ENCODE measurements around the gene PRR16.

Gene PRR16

DNA sequence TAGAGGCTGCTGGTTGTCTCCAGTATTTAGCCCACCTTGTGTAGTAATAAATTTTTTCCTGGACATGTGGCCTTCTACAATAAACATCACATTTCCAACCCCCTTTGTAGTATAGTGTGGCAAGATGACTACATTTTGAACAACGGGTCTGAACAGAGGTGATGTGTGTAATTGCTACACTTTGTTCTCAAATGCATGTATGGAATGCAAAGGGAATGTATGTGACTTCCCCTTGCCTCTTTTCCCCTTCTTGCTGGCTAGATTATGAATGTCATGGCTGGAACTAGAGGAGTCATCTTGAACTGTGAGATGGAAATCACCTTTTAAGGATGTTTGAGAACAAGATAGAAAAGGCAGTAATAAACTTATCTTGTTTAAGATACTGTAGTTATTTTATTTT lies 54.5 kb downstream of the PRR16 start:
- DNase-seq, result no peak

DNA sequence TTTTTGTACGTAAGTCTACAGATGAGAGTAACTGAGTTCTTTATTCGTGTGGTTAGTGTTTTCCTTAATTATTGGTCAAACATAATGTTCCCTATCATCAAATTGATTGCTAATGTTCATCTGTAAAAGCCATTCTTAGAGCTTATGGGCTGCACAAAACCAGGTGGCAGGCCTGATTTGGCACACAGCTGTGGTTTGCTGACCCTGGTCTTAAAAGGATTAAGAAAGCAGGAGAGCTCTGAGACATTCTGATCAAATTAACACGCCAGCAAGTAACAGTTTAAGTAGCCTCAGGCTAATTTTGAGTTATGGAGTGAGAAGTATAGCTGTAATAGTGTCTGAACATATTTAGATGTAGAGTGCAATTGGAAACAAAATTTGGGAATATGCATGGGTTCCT lies 63.2 kb downstream of the PRR16 start:
- DNase-seq, result no peak

GRCh38 chr5:120528609-120529008 lies 64.5 kb downstream of the PRR16 start:
- no peak for DNase-seq

DNA sequence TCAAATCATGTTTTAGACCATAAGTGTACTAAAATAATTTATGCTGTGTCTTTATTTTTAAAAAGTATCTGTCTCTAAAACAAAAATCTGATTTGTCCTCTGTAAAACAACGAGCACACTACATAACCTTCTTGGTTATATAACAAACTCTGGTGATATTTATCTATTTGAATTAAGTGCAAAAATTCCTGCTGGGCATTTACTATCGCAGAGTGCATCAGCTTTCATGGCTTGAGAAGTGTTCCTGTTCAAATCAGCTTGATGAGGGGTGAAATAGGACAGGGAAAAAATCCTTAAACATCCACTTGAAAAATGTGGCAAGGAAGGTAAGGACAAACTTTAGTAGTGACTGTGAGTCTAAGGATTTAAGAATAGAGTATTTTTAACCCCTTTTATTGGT lies 65.3 kb downstream of the PRR16 start:
- no peak for DNase-seq

DNA sequence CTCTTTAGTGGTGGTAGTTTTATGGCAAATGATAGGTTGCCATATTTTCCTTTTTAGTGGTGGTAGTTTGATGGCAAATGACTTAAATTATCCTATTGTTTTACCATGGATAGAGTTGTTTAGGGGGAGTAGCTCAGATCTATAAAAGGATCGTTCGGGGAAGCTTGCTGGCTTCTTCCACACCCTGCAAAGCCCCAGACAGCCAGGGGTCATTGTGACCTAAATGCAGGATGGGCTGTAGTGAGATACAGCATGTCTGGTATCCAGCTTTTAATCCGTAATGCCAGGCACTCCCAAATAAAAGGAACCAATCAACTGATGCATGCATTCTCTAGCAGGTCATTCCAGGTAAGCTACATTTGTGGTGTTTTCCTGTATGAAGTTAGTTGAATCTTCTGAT lies 67.1 kb downstream of the PRR16 start:
- DNase-seq, result no peak

- DNase-seq, result no peak
Measured at GRCh38 chr5:120532835-120533234, 68.7 kb downstream of the PRR16 start.

DNA sequence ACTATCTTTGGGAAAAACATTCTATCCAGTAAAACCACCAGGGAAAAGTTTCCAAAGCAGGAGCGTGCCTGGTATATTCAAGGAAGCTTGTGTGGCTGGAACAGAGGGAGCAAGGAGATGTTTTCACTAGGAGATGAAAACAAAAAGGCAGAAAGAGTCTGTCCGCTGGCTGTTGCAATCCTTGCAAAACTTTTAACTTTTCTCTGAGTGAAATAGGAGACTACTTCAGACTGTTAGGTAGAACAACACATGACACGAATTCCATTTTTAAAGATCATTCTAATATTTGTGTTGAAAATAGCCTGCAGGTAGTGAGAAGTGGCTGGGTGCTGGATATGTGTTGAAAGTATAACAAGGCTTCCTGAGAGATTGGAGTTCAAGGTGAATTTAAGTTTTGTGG lies 69.5 kb downstream of the PRR16 start:
- no peak for DNase-seq

- no peak for DNase-seq
Measured at GRCh38 chr5:120535900-120536299, 71.8 kb downstream of the PRR16 start.

DNA sequence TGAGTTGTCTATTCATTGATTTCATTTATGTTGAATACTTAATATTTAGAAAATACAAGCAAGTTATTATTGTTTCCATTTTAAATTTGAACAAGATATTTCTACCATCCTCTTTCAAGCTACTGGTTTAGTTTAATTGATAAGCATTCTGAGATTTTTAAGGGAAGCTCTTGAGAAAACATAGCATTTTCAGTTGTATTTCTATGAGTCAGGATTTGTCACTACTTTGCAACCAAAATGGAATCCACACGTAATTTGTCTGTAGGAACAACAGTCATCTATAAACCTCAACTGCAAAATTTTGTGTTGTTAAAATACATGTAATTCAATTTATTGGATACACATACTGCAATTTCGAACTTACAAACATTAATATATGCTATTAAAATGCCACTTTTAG lies 74.0 kb downstream of the PRR16 start:
- DNase-seq, result no peak

DNA sequence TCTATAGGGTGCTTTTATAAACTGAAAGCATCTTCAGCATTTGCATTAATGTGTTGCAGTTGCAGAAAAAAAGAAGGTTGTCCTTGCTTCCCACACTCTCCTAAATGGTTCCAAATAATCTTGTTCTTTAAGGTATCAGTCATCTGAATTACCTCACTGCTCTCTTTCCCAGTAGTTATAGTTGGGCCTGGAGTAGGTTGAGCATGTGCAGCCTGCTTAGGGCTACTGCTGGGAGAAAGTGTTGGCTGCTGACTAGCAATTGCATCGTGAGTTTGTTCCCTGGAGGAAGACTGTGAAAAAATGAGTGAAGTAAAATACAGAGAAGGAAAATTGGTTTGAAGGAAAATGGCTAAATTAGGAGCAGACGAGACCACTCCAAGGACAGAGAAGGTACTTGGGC lies 74.5 kb downstream of the PRR16 start:
- no peak for DNase-seq

GRCh38 chr5:120539471-120539870 lies 75.4 kb downstream of the PRR16 start:
- DNase-seq, result no peak

- DNase-seq, result no peak
Measured at GRCh38 chr5:120540097-120540496, 76.0 kb downstream of the PRR16 start.

- DNase-seq, result no peak
Measured at GRCh38 chr5:120544043-120544442, 79.9 kb downstream of the PRR16 start.

DNA sequence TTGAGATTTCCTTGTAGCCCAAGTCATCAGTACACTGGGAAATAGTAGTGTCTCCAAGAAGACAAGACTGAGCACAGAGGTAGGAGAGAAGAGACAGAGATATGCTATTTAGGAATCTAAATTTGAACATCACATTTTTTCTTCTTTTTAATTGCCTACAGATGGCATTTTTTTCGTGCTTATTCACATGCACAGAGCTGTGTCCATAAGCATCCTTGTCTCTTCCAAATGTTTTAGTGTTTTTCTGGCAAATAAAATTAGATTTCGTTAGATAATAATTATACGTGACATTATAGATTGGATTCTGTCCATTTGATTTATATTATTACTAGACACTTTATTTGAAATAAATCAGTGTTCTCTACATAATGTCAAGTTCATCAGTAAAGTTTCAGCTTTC lies 80.9 kb downstream of the PRR16 start:
- no peak for DNase-seq

- DNase-seq, result no peak
Measured at GRCh38 chr5:120545951-120546350, 81.9 kb downstream of the PRR16 start.

DNA sequence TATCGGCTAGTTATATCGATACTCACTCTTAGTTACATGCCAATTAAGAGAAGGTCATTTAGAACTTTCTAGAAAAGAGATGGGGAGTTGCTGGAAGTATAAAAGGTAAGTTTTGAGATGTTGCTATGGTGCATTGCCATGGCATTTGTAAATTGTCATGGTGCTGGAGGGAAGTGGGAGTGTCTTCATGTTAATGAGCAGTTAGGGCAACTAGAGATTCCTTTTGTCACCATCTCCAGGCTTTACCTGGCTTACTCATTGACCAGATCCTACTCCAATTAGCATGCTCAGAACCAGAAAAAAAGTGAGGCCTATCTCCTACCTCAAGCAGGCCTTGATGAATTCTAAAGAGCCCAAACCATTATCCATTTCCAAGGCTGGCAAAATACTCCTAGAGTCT lies 82.8 kb downstream of the PRR16 start:
- no peak for DNase-seq

DNA sequence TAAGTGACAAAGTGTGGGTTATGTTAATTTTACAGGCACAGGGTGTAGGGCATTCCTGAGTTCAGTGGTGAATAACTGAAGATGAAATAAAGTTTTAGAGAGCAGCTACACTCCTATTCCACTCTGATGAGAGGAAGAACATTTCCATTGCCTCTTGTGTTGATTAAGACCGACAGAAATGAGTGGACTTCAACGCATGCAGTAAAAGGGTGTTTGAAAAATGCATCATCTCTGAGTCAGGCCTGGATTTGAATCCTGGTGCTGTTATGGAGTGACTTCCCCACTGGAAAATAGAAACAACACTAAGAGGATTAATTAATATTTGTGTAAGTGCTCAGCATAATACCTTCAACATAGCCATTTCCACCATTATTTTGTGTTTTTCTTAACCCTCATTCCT lies 86.3 kb downstream of the PRR16 start:
- DNase-seq, result no peak

GRCh38 chr5:120552638-120553037 lies 88.5 kb downstream of the PRR16 start:
- DNase-seq, result no peak

DNA sequence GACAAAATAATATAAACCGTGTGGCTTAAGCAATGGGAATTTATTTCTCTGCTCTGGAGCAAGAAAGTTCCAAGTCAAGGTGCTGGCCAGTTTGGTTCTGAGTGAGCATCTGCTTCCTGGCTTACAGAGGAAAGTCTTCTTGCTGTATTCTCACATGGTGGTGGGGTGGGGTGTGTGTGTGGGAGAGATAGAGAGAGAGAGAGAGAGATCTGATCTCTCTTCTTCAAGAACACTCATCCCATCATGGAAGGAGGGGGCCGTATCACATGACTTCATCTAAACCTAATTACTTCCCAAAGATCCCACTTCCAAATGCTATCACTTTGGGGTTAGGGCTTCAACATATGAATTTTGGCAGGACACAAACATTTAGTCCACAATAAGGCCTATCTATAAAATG lies 91.2 kb downstream of the PRR16 start:
- no peak for DNase-seq

DNA sequence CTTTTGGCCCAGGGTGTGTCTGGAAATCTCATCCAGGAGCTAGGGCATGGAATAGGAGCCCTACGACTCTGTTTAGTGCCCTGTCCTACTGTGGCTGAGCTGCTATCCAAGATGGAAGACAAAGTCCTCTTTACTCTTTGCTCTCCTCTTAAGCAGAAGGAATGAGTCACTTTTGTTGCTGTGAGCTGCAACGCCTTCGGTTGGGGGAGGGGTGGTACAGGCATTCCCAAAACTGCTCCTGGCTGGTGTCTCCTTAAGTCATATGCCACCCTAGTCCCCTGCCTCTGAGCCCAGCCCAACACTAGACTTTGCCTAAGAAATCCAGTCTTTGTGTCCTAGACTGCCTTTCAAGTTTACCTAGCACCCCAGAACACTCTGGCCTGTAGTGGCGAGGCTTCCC lies 99.9 kb downstream of the PRR16 start:
- no peak for DNase-seq

DNA sequence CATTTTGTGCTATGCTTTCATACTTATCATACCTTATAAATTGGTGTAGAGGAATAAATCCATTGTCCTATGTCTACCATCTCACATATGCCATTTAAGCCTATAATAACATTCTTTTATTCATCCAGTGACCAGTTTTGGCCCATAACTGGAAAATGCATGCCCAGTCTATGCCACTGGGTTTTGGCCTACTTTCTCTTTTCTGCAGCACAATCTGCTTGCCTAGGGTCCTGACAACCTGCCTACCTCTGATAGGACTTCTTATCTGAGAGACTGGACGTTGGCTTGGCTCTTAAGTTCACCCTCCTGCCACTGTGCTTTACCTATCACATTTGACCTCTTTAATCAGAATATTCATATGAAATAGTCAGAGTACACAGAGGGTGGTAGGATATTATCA lies 103.0 kb downstream of the PRR16 start:
- DNase-seq, result no peak

DNA sequence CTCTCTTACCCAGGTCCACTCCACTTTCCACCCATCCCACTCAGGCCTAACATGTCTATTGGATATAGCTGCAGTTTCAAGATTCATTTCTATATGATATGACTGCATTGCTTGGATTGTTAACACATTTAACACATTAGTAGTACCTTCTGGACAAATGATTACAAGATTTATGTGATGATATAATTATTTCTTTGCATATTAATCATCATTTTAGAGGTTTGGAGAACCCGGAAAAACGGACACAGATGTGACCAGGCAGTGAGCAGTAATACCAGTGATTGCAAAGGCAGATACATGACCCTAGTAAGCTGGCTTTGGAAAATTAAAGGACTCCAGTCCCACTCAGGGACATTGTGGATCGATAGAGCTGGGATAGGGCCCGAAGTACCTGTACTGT lies 103.8 kb downstream of the PRR16 start:
- no peak for DNase-seq

GRCh38 chr5:120568711-120569110 lies 104.6 kb downstream of the PRR16 start:
- no peak for DNase-seq

- no peak for DNase-seq
Measured at GRCh38 chr5:120576588-120576987, 112.5 kb downstream of the PRR16 start.

GRCh38 chr5:120582635-120583034 lies 118.5 kb downstream of the PRR16 start:
- DNase-seq, result no peak

- DNase-seq, result no peak
Measured at GRCh38 chr5:120586646-120587045, 122.5 kb downstream of the PRR16 start.

Data from NCI-H2227 treated with DMSO at 0.1 percent for 48 hours (cell line).